NCI-H2227 treated with DMSO at 0.1 percent for 48 hours (cell line): Measurements from ENCODE around the gene SYNGR3.
"Not testable (repeated sequence)": the region's sequence is repeated elsewhere in the genome, so short reads cannot be mapped to it uniquely, and the experiment has no call there.

Experiments used
- DNase-seq: peaks from one replicate; lab custom pipeline; 2025; lab: John Stamatoyannopoulos, UW

The SYNGR3 gene

DNA sequence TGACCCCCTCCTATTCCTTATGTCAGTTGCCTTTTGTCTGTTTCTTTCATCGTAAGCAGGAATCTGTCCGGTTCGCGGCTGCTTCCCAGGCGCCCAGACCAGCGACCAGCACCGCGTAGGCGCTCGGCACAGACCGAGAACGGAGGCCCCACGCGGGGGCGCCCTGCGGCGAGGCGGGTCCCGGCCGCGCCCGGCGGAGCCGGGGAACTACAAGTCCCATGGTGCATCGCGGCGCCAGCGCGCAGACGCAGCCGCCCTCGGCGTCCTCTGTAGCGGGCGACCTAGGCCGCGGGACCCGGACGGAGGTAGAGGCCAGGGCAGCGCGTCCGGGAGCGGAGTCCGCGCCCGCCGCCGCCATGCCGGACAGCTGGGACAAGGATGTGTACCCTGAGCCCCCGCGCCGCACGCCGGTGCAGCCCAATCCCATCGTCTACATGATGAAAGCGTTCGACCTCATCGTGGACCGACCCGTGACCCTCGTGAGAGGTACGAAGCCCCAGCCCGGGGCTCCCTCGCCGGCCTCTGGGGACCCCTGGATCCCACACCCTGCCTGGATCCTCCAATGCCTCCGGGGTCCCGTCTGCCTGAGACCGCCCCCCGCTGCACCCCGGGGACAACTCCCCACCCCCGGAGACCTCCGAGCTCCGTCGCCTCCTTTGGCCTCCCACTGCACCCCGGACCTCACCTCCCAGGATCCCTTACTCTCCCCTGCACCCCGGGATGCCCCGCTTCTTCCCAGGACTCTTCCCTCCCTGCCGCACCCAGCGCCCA is 30.3 kb upstream of the SYNGR3 start, which contains the start of gene NDUFB10:
NDUFB10 (plus strand) TSS at position 270 of the 771 bp plus-strand sequence; CDS start at position 357, 87 bp downstream.
- DNase-seq: peak; percentile 65

DNA sequence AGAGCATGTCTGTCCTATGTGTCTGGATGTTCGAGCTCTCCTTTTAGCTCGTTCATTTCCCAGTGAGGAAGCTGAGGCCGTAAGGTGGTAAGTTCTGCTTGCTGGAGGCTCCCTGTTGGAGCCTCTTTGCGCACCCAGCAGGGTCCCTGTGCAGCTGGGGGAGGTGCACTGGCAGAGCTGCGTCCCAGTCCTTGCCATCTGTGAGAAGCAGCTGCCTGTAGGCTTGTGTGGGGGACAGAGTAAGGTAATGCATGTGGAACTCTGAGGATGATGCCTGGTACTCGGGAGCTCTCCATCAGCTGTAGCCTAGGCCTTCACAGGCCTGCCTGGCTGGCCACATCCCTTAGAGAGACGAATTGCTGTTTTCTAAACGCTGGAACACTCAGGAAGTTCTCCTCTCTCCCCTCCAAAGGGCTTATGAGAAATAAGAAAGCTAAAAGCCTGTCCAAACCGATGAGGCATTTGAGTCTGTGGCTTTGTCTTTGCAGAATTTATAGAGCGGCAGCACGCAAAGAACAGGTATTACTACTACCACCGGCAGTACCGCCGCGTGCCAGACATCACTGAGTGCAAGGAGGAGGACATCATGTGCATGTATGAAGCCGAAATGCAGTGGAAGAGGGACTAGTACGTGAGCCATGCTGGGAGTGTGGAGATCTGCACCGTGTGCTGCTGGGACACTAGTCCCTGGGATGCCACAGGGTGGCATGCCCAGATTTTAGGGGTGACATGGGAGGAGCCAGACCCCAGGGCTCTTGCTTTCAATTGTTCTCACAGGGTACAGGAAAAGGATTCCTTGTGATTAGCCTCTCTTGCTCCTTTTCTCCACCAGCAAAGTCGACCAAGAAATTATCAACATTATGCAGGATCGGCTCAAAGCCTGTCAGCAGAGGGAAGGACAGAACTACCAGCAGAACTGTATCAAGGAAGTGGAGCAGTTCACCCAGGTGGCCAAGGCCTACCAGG is 28.8 kb upstream of the SYNGR3 start:
- no peak for DNase-seq

DNA sequence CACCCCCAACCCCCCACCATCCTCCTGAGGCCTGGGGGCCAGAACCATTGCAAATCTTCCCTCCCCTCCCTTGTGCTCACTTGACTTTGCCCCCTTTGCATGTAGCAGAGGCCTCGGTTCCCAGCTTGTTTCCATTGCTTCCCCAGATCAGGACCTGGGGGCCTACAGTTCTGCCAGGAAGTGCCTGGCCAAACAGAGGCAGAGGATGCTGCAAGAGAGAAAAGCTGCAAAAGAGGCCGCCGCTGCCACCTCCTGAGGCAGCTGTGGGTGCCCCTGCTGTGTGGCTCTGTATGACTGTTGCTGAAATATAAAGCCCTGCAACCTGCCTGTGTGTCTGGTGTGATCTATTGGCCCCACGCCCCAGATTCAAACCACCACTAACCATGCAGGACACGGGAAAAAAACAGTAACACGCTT is 28.1 kb upstream of the SYNGR3 start:
- no peak for DNase-seq

DNA sequence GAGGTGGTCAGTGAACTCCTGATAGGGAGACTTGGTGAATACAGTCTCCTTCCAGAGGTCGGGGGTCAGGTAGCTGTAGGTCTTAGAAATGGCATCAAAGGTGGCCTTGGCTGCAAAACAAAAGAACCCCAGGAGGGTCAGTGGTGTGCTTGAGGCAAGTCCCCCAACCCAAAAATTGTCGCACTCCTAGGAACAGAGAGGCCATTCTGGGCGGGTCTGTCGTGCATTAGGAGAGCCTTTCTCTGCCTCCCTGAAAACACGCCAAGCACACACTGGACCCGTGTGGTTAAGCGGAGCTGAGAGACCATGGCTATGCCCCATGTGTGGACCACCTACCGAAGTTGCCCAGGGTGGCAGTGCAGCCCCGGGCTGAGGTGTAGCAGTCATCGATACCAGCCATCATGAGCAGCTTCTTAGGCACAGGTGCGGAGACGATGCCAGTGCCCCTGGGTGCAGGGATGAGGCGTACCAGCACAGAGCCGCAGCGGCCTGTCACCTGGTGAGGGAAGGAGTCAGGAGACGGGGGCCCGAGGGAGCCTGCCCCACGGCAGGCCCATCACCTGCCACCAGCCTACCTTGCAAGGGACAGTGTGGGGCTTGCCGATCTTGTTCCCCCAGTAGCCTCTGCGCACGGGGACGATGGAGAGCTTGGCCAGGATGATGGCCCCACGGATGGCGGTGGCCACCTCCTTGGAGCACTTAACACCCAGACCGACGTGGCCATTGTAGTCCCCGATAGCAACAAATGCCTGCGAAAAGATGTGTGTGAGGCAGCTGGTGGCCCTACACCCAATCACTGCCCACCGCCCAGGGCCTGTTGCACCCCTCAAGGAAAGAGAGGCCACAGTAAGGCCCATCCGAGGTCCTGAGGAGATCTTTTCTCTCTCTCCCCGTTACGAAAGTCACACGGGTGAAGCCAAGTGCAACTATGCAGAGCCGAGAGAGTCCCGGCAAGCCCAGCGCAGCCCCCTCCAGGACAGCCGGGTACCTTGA is 27.3 kb upstream of the SYNGR3 start:
- not testable (repeated sequence) for DNase-seq

DNA sequence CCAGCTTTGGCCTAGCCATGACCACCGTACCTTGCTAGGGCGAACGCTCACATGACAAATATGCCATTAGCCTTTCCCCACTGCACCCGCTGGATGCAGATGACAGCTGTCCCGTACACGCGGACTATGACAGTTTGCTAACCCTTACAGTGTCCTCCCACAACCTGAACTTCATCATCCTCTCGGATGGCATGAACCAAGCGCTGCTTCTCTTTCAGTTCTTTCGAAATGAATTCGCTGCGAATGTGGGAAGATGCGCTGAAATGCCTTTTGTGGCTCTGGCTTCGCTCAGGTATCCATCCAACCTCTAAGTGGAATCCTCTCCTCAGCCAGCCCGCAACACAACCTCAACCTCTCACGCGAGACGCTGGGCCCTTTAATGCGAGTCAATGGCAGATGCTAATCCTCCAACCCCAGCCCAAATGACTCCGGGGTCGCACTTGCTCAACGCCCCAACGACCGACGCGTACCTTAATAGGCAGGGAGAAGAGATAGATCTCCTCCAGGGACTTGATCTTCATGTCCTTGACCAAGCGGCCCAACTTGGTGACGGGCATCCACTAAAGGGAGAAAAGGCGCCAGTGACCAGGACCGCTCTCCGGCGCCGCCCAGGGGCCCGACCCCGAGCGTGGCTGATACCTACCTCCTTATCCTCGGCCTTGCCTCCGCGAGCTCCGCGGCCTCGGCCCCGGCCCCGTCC is 25.8 kb upstream of the SYNGR3 start:
- no peak for DNase-seq

DNA sequence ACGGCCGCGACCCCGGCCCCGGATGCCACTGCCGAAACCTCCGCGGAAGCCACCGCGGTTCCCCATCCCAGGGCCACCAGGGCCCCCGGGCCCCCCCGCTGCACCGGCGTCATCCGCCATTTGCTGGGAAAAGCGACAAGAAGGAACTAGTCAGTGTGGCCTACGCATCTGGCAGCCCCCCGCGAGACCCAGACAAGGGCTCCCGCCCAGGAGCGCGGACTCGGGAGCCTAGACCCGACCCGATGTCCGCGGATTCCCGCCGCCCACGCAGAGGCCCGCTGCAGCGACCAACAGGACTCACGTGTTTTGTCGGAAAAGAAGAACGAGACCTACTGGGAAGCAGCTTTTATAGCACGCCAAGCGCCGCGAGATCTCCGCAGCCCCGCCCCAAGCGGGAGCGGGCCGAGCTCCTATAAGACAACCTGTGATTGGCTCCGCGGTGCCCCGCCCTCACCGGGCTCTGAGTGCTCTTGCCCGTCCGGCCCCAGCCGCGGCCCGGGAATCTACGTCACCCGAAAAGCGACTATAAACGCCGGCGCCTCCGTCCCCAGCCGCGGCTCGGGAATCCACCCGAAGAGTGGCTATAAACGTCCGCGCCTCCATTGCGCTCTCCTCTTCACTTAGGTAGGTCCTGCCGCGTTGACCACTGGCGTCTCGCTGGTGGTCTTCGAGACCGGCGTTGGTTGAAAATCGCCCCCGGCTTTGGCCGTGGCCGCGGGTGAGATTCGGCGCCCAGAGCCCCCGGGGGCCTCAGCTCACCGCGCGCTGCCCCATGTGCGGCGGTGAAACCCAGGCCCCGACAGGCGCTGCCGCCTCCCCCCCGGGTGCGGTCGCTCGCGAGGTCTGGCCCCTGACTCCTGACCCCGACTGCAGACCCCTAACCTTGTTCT is 25.0 kb upstream of the SYNGR3 start, which contains the start of gene RPS2:
RPS2 (minus strand) TSS at position 321 of the 890 bp plus-strand sequence; CDS start at position 120, 201 bp downstream.
- peak; percentile 99 for DNase-seq

DNA sequence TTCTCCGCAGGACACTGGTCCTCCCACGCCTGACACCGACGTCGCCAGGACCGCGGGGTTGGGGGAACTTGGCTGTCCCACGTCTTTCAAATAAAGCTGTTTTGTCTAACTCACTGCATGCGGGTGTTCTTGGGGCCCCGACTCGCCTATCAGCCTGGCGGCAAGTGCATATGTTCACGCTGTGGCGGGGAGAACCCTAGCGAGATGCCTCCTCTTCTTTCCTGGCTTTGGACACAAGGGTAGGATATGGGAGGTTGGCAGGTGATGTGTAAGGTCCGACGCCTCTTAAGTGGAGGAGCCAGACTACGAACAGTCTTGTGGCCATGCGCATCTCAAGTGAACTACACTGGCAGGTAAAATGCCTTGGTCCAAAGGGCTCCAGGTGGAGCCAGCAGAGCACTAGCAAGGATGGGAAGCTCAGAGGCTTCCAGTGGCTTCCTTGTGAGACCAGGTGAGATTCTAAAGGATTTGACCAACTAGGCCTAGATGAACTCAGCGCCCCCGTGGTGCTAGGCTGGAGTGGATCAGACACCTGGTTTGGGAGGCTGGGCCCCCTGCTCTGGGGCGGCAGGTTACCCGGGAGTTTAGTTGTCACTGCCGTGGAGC is 24.3 kb upstream of the SYNGR3 start:
- no peak for DNase-seq

- DNase-seq: no peak
Measured at GRCh38 chr16:1966460-1966859, 23.3 kb upstream of the SYNGR3 start, which contains the start of gene RNF151. Gene RNF151 (plus strand): TSS chr16:1966856. CDS start chr16:1966882, 26 bp downstream.

DNA sequence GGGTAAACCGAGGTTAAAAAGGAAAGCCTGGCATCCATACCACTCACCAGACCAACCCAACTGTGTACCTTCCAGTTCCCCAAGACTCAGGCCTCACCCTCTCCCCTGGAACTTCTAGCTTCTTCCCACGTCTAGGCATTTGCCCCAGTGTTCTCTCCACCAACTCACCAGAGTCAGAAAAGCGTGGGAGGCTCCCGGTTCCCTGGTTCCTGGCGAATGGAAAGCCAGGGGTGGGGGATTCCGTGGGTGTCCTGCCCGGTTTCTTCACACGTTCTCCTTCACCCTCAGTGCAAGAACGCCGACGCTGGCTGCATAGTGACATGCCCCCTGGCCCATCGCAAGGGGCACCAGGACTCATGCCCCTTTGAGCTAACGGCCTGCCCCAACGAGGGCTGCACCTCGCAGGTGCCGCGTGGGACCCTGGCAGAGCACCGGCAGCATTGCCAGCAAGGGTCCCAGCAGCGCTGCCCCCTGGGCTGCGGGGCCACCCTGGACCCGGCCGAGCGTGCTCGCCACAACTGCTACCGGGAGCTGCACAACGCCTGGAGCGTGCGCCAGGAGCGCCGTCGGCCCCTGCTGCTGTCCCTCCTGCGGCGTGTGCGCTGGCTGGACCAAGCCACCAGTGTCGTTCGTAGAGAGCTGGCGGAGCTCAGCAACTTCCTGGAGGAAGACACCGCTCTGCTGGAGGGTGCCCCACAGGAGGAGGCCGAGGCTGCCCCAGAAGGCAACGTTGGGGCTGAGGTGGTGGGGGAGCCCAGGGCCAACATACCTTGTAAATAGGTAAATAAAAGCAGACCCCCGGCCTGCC is 21.4 kb upstream of the SYNGR3 start:
- DNase-seq: no peak

DNA sequence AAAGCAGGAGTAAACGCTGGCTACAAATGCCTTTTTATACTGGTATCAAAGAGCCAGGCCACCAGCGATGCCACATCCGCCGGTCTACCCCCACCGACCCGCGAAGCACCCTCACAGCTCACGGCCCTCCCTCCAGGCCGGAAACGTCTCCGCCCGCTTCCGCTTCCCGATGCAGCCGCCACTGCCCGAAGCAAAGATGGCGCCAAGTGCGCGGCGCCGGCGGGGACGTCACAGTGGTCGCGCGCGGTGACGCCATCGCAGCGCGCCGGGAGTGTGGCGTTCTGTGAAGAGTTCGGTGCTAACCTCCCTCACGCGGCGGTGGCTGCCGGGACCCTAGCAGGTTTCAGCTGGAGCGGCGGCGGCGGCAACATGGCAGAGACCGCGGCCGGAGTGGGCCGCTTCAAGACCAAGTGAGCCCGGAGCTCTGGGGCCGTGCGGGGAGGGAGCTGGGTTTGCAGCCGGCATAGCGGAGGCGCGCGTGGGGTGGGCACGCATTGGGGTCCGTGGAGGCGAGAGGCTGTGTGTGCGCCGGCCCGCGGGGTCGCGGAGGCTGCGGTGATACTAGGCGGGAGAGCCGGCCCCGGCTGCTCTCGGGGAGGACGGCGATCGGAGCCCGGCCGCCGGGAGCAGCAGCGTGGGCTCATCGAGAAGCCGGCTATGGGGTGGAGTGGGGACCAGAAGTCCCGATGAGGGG is 17.8 kb upstream of the SYNGR3 start, which contains the start of gene TBL3:
TBL3 (plus strand) TSS at position 258 of the 694 bp plus-strand sequence; CDS start at position 370, 112 bp downstream.
- DNase-seq: peak; percentile 90

- no peak for DNase-seq
Measured at GRCh38 chr16:1972490-1972877, 17.3 kb upstream of the SYNGR3 start.

DNA sequence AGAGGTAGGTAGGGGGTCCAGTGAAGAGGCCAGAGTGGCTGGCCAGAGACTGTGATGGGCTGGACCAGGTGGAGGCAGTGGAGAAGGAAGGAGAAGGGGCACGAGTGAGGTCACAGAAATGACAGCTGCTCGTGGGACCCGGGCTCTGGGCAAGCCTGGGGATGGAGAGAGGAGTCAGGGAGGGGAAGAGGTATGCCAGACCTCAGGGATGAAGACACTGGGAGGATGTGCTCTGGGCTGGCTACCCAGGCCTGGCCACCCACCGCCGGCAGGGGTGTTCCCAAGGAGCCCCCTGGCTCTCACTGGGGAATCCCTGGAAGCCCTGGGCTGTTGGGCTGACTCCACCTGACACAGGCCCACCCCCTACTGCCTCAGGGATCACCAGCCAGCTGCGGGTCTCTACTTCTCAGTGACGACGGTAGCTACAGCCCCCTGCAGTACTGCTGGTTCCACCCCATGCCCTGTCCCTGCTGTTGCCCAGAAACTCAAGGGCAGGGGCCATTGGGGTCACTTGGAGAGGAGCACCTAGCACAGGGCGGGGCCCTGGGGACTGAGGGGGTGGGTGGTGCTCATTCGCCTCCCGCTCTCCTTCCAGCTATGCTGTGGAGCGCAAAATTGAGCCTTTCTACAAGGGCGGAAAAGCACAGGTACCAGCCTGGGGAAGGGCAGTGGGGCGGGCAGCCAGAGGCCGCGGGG is 16.2 kb upstream of the SYNGR3 start:
- no peak for DNase-seq

GRCh38 chr16:1974157-1975070 is 15.4 kb upstream of the SYNGR3 start:
- no peak for DNase-seq

- DNase-seq: no peak
Measured at GRCh38 chr16:1975432-1976215, 14.1 kb upstream of the SYNGR3 start.

DNA sequence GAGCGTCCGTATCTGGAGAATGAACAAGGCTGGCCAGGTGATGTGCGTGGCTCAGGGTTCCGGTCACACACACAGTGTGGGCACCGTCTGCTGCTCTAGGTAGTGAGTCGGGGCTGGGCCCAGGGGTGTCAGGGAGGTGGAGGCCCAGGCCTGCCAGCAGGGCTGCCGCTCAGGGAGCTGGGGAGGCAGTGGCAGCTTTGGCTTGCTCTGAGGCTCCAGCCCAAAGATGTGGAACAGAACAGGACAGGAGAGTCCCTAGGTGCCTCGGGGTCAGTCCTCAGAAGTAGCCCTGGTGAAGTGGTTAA is 13.6 kb upstream of the SYNGR3 start:
- DNase-seq: no peak
